Non-pigmented ciliary epithelial cell (primary cell): Measurements from ENCODE around the gene ROR2.
A peak's percentile ranks its signal among the peaks of the same experiment; 100 is the strongest.

ENCODE experiments used
- DNase-seq: peaks from one replicate; pipeline ENCODE4 v3.0.0-alpha.2; 2010; ENCODE audit warnings: low read depth

Gene ROR2

DNA sequence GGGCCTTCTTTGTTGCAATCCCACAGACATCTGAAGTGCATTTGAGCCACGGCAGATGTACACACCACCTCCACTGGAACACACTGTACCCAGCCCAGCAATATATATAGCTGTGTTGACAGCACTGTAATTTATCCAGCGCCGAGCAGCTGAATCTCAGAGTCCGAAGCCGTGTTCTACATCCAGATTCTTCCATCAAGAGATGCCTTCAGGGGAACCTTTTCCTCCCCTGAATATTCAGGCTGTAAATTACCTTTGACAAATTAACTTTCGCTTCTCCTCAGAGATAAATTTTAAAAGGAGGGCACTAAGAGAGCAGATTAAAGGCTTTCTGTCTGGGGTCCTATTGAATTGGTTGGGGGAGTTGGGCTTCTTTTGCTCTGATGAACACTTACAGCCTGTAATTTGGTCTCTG lies 76.4 kb downstream of the ROR2 start:
- DNase-seq: no peak

DNA sequence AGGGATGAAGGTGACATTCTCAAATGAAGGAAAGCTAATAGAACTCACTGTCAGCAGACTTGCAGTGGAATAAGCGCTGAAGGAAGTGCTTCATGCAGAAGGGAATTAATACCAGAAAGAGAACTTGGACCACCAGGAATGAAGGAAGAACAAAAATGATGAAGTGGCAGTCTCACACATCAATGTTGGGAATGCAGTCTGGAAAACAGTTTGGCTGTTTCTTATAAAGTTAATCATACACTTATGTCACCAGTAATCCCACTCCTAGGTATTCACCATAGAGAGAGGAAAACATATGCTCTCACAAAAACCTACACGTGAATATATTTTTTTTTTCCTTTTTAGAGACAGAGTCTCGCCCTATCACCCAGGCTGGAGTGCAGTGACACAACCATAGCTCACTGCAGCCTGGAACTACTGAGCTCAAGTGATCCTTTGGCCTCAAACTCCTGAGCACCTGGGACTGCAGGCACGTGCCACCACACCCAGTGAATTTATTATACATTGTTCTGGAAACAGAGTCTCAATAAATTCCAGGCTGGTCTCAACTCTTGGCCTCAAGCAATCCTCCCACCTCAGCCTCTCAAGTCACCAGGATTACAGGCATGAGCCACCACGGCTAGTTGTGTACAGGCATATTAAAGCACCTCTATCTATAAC lies 81.2 kb downstream of the ROR2 start:
- DNase-seq: no peak

GRCh38 chr9:91867740-91868139 lies 82.3 kb downstream of the ROR2 start:
- DNase-seq: no peak

- no peak for DNase-seq
These were observed 85.0 kb downstream of the ROR2 start for GRCh38 chr9:91865041-91865440.

GRCh38 chr9:91864380-91864779 lies 85.6 kb downstream of the ROR2 start:
- no peak for DNase-seq

- no peak for DNase-seq
These were observed 86.6 kb downstream of the ROR2 start for GRCh38 chr9:91863469-91863868.

- DNase-seq: no peak
These were observed 91.6 kb downstream of the ROR2 start for GRCh38 chr9:91858213-91859030.

DNA sequence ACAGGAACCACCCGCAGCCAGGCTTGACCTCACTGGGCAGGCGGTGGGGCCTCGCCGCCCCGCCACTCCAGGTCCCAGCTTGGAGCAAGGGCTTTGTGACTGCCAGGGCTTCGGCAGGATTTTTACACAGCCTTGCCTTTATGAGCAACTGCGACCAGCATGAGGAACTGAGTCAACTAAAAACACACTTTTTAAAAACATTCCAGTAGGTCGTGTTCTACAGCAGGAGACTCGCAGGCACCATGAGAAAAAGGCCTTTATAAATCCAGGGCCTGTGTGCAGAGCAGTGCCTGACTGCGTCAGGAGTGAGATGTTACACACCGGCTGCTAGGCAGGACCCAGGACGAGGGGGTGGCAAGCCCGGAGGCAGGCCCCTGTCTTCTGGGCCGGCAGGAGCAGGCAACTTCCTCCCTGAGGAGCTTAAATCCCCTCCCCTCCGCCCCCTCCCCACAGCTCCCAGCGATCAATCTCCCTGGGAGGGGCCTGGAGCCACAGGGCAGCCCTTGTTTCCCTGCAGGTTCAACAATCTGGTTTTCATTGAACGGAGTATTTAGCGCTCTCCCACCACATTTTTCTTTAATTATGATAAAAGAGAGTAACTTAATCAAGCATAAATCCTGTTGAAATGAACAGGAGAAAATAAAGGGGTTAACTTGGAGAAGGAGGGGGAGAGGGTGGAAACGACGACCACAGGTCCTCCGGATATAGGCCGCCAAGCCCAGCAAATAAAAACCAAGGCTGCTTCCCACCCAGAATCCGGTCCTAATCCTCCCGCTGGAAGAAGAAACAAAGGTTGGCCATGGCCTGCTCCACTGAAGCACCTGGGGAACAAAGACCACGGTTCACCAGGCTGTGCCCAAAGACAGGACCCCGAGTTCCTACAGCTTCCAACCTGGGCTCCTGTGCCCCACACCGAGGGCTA lies 92.5 kb downstream of the ROR2 start:
- DNase-seq: no peak

- DNase-seq: no peak
These were observed 93.6 kb downstream of the ROR2 start for GRCh38 chr9:91856419-91856818.

DNA sequence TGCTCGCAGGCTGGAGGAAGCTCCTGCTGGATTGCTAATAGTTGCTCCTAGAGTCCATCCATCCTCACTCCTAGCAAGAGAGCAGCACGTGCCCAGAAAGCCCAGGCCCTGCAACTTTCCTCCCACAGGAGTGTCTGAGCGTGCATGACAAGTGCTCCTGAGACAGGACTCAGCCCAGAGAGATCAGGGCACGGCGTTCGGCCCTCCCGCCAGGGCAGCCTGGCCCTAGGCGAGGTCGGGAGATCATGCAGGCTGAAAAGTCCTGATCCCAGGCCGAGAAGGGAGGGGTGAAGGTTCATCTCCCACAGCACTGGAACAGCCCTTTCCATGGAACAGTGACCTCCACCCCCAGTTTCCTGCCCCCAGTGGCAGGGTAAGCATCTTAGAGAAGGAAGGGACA lies 94.8 kb downstream of the ROR2 start:
- DNase-seq: no peak

GRCh38 chr9:91852801-91853347 lies 97.2 kb downstream of the ROR2 start:
- no peak for DNase-seq

DNA sequence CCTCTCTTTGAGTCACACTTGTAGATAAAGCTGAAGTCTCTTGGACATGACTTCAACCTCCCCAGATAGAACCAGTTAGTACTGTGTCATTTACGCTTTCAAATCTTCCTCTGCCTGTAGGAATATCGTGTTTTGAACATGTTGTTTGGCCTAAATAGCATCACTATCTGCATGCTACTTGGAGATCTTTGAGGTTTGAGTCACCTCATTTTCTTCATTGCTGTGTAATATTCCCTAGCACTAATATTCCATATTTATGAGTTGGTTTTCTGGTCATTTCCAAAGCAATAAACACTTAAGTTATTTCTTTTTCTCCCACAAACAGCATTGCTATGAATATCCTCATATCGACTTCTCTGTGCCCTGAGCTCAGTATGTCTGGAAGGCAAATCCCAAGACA lies 100.3 kb downstream of the ROR2 start:
- DNase-seq: no peak

GRCh38 chr9:91848146-91848545 lies 101.9 kb downstream of the ROR2 start:
- no peak for DNase-seq

DNA sequence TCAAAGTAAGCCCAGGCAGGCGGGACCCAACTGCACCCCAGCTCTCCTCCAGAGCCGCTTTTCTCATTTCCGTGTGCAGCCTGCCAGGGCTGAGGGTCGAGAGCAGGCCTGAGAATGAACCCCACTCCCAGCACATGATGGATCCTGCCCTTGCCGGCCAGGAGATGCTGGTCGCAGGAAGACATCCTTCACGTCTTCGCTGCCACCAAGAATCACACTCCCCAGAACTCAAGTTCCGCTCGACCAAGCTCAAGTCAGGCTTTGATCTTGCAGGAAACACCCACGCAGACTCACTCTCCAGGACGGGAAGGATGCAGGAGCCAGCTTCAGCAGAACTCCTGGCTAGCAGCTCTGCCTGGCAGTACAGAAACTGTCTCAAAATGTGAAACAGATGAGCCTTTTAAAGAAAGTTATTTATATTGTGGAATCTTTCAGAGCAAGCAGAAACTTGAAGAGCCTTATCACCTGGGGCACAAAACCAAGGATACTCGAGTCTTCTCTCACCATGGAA lies 102.4 kb downstream of the ROR2 start:
- peak; percentile 32 for DNase-seq

GRCh38 chr9:91845879-91846278 lies 104.1 kb downstream of the ROR2 start:
- no peak for DNase-seq

DNA sequence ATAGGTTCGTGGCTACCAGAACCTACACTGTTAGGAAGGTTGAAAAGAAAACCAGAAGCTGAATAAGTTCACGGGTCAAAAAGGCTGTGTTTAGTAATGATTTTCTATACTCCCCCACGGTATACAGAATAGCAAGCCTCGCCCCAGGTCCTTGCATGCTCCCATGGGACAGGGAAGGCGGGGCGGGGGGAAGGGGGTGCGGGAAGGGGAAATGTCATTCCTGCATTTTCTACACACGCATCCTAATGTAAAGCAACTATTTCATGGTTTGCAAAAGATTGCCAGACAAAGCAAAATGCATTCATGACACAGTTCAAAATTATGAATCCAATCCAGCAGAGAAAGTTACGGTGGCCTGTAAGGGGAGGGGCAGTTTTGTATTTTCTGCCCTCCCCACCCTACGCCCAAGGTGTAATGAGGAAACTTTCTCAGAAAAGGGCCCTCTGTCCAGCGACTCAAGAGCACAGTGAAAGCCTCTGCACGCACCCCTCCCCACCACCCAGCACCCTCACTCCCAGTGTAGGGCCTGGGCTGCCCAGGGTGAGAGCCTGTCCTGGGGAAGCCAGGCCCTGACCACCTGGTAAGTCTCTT lies 105.2 kb downstream of the ROR2 start:
- DNase-seq: no peak

GRCh38 chr9:91844190-91844589 lies 105.8 kb downstream of the ROR2 start:
- DNase-seq: no peak

DNA sequence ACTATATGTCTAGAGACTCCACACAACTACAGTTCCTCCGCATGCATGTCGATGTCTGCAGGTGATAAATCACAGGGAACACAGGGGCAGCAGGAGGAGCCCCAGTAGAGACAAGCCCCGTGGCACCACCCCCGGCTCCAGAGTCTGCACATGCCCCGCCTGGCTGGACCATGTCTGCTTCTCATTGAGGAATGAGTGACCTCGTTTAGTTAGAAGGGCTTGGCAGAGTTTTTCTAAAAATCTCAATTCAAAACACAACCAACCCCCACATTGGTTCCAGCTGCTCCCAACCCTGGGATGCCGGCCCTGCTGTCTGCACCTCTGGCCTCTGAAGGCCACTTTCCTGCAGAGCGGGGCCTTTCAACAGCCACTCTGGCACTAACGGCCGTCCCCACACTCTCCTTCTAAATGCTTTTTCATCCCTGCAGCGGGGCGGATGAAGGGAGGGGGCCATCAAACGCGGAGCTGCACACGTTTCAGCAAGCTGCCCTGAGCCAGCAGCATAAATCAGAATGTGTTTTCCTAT lies 106.3 kb downstream of the ROR2 start:
- DNase-seq: no peak

DNA sequence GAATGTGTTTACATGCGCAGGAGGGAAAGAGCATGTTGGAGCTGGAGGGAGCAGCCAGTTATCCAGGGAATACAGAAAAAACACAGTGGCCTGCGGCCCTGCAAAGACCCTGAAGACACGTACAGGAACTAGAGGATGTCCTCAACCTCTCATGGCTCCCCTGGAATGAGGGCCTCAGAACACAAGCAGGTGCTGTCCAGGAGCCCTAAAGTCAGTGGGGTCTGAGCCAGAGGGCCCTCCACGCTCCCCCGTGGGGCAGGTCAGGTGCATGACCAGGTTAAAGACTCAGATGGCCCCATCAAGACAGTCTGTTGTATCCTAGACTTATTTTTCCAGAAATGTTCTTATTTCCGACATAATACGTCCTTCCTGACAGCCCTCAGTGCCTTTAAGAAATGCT lies 106.9 kb downstream of the ROR2 start:
- no peak for DNase-seq

GRCh38 chr9:91842358-91843049 lies 107.5 kb downstream of the ROR2 start:
- DNase-seq: no peak

DNA sequence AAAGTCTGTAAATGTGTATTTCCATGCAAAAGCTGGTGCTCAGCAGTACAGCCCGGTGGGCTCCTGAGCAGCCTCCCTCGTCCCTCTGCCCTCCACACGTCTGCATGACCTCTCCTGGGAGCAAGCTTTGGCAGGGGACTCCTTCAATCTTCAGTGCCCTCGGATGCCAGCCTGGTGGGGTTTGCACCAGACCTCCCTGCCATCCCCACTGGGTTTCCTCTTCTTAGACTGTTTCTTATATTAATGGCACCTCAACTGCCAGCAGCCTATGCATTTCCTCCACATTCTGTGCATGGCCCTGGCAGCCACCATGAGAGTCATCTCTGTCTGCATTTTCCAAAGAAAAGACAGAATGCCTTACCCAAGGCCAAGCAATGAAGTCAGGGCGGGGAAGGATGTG lies 108.4 kb downstream of the ROR2 start:
- no peak for DNase-seq
